H4 (cell line): ENCODE data around the gene SPON1. TPM values are rescaled to one million over a fixed set of nuclear protein-coding genes. Genes with fewer than 3 reads are reported as not detected.
"Not testable (repeated sequence)": the region's sequence is repeated elsewhere in the genome, so short reads cannot be mapped to it uniquely, and the experiment has no call there.

ENCODE experiments used
- DNase-seq: peaks from one replicate; pipeline ENCODE4 v3.0.0-alpha.2; 2015; ENCODE audit warnings: low spot score
- total RNA-seq: library from RNA; depleted of rRNA; stranded (reverse); fragments of >200 nt; shearing (Covaris generic); gene quantifications from 2 replicates; pipeline ENCODE4 v1.2.3, GENCODE V29; 2014

The SPON1 gene
- total RNA-seq, 1 experiment from 2014 or later = 0.14 TPM

DNA sequence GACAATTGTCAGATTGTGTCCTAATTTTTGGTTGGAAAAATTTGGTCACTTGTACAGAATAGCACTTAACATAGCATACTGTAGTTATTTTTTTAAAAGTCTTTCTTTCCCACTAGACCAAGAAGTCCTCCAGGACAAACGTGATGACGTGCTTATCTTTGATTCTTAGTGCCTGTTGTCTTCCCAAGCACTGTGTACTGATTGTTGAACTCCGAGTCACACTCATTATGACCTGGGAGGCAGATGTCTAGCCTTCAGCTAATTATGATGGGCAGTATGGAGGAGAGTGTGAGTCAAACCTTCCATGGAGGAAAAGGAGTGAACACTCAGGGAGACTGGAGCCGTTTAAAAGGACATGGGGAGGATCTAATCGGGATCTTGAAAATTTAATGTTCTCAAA lies 119.8 kb downstream of the SPON1 start:
- no peak for DNase-seq

- not testable (repeated sequence) for DNase-seq
Observed at GRCh38 chr11:14088861-14089260, 126.3 kb downstream of the SPON1 start.

- no peak for DNase-seq
Observed at GRCh38 chr11:14089690-14090462, 127.4 kb downstream of the SPON1 start.

DNA sequence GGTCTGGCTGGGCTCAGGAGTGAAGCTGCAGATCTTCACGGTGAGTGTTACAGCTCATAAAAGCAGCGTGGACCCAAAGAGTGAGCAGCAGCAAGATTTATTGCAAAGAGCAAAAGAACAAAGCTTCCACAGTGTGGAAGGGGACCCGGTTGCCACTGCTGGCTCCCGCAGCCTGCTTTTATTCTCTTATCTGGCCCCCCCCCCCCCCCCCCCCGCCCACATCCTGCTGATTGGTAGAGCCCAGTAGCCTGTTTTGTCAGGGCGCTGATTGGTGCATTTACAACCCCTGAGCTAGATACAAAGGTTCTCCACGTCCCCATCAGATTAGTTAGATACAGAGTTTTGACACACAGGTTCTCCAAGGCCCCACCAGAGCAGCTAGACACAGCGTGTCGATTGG lies 128.1 kb downstream of the SPON1 start:
- DNase-seq = not testable (repeated sequence)

- no peak for DNase-seq
Observed at GRCh38 chr11:14093065-14093464, 130.5 kb downstream of the SPON1 start.

GRCh38 chr11:14094481-14095037 lies 132.0 kb downstream of the SPON1 start:
- DNase-seq = no peak

DNA sequence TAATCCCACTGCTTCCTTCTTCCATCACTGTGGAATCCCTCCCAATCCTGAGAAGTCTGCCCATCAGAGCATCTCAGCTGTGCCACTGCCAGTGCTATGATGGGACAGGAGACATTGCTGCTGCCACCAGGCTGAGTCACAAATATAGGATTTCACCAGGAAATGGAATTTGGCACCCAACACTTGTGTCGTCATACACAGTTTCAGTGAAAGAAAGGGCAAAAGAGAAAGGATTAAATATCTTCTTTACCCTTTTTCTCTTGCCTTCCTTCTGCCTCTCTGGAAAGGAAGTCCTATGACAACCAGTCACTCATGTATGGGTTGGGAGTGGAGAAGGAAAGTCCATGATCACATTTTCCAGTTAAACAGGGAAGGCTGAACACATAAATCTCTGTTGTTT lies 133.4 kb downstream of the SPON1 start:
- DNase-seq = peak; percentile 63

GRCh38 chr11:14096606-14097005 lies 134.1 kb downstream of the SPON1 start:
- DNase-seq = no peak

GRCh38 chr11:14101388-14101787 lies 138.9 kb downstream of the SPON1 start:
- no peak for DNase-seq

GRCh38 chr11:14102766-14103165 lies 140.2 kb downstream of the SPON1 start:
- no peak for DNase-seq

GRCh38 chr11:14105446-14105845 lies 142.9 kb downstream of the SPON1 start:
- no peak for DNase-seq

DNA sequence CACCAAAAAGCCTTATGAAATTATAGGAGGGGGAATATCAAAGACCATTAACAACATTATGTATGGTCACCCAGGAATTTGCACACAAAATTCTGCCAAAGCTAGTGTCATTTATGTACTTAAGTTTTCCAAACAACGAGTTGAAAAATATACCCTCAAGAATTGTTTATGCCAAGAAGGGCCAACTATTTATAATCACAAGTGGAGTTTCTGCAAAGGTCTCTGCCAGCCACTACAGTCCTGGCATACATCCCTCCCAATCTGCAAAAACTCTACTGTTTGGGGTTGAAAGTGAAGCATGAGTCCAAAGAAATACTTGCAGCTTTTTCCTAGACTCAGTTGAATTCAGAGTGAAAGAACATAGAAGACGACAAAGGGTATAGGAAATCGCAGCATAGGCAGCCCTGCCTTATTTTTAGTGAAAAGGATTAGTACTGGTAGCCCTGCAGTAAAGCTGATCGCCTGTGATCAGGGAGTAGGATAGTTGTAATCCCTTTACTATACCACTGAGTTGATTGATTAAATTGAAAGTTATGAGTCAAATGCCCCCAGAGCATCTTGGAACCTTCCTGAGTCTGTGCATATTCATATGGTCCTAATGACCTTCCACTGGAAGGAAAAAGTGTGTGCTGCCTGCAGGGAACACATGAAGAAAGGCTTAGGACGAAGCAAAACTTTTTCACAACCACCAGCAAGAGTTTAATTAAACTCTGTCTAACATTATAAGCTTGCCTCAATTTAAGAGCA lies 144.0 kb downstream of the SPON1 start:
- DNase-seq = no peak

- DNase-seq = no peak
Observed at GRCh38 chr11:14107050-14107430, 144.5 kb downstream of the SPON1 start.

- DNase-seq = no peak
Observed at GRCh38 chr11:14109742-14110141, 147.2 kb downstream of the SPON1 start.

GRCh38 chr11:14110629-14111028 lies 148.1 kb downstream of the SPON1 start:
- DNase-seq = no peak

GRCh38 chr11:14111496-14111895 lies 149.0 kb downstream of the SPON1 start:
- no peak for DNase-seq

GRCh38 chr11:14112721-14113120 lies 150.2 kb downstream of the SPON1 start:
- DNase-seq = no peak

DNA sequence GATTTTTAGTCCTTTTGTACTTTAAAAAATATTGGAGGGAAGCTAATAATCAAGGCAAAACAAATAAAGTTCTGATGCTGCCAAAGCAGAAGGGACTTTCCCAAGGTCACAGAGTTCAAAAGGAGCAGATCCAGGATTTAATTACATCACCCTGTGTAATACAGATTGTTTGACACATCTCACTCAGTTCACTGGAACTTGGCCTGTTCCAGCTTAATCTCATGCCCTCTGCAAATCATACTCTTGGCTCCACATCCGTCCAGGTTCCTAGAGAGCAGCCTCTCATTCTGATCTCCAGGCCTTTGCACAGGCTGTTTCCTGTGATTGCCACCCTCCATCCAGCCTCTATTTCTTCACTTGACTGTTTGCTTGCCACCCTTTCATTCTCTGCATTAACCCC lies 151.7 kb downstream of the SPON1 start:
- no peak for DNase-seq

GRCh38 chr11:14114786-14115185 lies 152.3 kb downstream of the SPON1 start:
- no peak for DNase-seq

DNA sequence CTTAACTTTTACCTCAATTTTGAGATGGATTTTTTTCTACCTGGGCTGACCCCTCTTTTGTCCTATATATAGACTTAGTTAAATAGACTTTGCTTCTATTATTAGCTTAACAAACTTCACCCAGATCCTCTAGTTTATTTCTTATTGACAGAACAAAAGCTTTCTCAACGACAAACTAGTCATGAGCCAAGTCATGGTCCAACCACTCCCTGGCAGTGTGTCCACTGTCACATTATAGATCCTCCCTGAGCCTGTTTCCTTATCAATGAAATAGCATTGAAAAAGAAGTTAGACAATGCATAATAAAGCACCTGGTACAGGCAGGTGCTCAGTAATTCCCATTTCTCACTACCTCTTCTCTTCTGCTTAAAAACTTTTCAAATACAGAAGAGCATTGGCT lies 155.1 kb downstream of the SPON1 start:
- no peak for DNase-seq

DNA sequence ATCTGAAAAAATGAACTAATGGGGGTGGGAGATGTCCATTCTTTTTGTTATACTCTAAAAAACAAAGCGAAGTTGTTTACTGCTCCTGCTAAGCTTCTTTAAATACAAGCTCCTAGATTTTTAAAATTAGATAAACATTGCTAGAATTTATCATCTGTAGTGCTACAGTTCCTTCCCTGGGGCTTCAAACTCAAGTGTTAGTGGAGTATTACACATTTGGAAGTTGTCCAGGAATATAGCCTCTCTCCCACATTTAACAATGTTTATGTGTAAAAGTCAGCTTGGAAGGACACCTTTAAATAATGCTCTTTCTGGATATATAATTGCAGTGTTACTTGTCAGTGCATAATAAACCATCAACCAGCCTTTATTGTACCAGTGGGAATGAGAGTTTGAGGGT lies 155.5 kb downstream of the SPON1 start:
- no peak for DNase-seq

GRCh38 chr11:14119357-14119756 lies 156.8 kb downstream of the SPON1 start:
- no peak for DNase-seq

GRCh38 chr11:14124350-14124749 lies 161.8 kb downstream of the SPON1 start:
- no peak for DNase-seq
